IPS-20b (cell line): ENCODE results near the gene ALX3.
"Not testable (repeated sequence)": the region's sequence is repeated elsewhere in the genome, so short reads cannot be mapped to it uniquely, and the experiment has no call there.

ENCODE experiments used
- H3K27ac ChIP-seq: one replicate; pipeline ENCODE4 v1.5.1; 2013; ENCODE audit warnings: low read length
- H3K27me3 ChIP-seq: 2 replicates; pipeline ENCODE4 v1.6.1; 2013; ENCODE audit warnings: mild to moderate bottlenecking, low read length, inconsistent platforms; ENCODE audit not compliant: insufficient read depth
- H3K36me3 ChIP-seq: 2 replicates; pipeline ENCODE4 v1.6.1; 2013; ENCODE audit warnings: low read depth, mild to moderate bottlenecking, inconsistent platforms, low read length, moderate library complexity; ENCODE audit not compliant: insufficient read depth
- H3K4me1 ChIP-seq: 2 replicates; pipeline ENCODE4 v1.6.1; 2013; ENCODE audit warnings: mild to moderate bottlenecking, control low read depth, inconsistent platforms, low read length, moderate library complexity; ENCODE audit not compliant: insufficient read depth
- H3K4me3 ChIP-seq: 2 replicates; pipeline ENCODE4 v1.5.1; 2013; ENCODE audit warnings: mild to moderate bottlenecking, low read length, inconsistent platforms
- H3K9ac ChIP-seq: 2 replicates; pipeline ENCODE4 v1.6.1; 2013; ENCODE audit warnings: low read depth, mild to moderate bottlenecking, inconsistent platforms, low read length, moderate library complexity
- H3K9me3 ChIP-seq: 2 replicates; pipeline ENCODE4 v1.6.1; 2013; ENCODE audit warnings: mild to moderate bottlenecking, low read depth, low read length, inconsistent platforms; ENCODE audit not compliant: insufficient read depth

ALX3 gene

DNA sequence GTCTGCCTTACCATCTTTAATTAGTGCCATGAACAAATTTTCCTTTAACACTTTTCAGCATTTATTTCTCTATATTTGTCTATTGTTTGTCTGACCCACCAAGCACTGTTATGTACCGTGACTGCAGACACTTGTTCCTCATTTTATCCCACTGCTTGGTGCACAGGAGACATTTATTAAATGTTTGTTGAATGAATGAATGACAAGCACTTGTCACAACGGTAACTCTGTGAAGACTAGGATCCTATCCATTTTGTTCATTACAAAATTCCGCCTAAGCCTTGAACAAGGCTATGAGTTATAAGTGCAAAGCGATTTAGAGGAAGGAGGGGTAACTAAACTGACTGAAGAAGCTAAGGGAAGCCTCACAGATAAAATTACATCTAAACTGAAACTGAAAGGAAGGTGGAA is 36.4 kb downstream of the ALX3 start:
- peaks cover 20% of the 10 kb centered on the region for H3K36me3 ChIP-seq
- H3K4me3 ChIP-seq = peak overlapping the region; percentile 79
- no peaks in the 10 kb centered on the region for H3K27me3 ChIP-seq
- no peaks in the 10 kb centered on the region for H3K9me3 ChIP-seq
- peaks cover 12% of the 10 kb centered on the region; the same call in 1 of the 2 replicates for H3K4me1 ChIP-seq
- peak overlapping the region; percentile 91; the same call in 1 of the 2 replicates for H3K9ac ChIP-seq
- peak overlapping the region; percentile 35 for H3K27ac ChIP-seq

DNA sequence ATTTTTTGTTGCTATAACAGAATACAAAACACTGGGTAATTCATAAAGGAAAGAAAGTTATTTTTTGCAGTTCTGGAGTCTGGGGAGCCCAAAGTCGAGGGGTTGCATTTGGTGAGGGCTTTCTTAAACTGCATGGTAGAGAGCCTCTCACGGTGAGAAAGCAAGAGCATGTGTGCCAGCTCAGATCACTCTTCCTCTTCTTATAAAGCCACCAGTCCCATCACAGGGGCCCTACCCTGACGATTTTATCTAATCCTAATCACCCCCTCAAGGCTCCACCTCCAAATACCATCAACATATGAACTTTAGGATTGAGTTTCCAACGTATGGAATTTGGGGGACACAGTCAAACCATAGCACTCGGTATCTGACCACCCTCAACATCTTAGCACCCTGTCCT is 37.1 kb downstream of the ALX3 start:
- H3K9me3 ChIP-seq = no peaks in the 10 kb centered on the region
- no peak overlapping the region for H3K4me3 ChIP-seq
- H3K4me1 ChIP-seq = peaks cover 12% of the 10 kb centered on the region; the same call in 1 of the 2 replicates
- H3K27ac ChIP-seq = no peak overlapping the region
- no peaks in the 10 kb centered on the region for H3K27me3 ChIP-seq
- H3K9ac ChIP-seq = no peak overlapping the region
- H3K36me3 ChIP-seq = peaks cover 14% of the 10 kb centered on the region

DNA sequence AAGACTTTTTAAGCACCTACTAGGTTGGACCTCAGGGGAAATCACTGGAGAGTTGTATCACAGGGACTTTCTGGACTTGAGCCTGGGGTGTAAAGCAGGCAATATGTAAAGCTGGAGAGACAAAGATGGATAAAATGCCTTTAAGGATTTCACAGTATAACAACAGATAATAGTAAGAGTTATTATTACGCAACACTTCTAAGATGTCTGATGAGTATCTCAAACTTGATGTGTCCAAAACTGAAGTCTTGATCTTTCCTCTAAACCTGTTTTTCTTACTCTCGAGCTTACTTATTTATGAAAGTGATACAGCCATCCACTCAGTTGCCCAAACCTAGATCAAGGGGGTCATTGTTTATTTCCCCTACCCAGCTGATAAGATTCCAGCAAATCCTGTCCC is 38.1 kb downstream of the ALX3 start:
- Histone ChIP-seq H3K4me1 (peaks cover 12% of the 10 kb centered on the region; the same call in 1 of the 2 replicates), H3K4me3 (no peak overlapping the region), H3K36me3 (peaks cover 4% of the 10 kb centered on the region), H3K9me3 (no peaks in the 10 kb centered on the region), H3K9ac (no peak overlapping the region), H3K27me3 (no peaks in the 10 kb centered on the region), H3K27ac (no peak overlapping the region)

DNA sequence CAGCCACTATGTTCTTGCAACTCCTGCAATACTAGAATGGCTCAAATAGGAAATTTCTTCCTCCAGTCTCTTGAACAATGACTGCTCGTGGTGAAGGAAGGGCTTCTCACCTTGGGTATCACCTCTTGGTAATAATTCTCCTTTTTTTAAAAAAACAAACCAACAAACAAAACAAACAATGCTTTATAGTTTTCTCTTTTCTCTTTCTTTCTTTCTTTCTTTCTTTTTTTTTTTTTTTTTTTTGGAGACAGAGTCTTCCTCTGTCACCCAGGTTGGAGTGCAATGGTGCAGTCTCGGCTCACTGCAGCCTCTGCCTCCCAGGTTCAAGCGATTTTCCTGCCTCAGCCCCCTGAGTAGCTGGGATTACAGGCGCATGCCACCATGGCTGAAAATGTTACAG is 39.8 kb downstream of the ALX3 start:
- H3K4me3 ChIP-seq = peak overlapping the region; percentile 32; the same call in 1 of the 2 replicates
- H3K9me3 ChIP-seq, H3K9ac ChIP-seq, H3K27ac ChIP-seq, H3K36me3 ChIP-seq, H3K27me3 ChIP-seq: not testable (repeated sequence)
- peaks cover 11% of the 10 kb centered on the region; the same call in 1 of the 2 replicates for H3K4me1 ChIP-seq

DNA sequence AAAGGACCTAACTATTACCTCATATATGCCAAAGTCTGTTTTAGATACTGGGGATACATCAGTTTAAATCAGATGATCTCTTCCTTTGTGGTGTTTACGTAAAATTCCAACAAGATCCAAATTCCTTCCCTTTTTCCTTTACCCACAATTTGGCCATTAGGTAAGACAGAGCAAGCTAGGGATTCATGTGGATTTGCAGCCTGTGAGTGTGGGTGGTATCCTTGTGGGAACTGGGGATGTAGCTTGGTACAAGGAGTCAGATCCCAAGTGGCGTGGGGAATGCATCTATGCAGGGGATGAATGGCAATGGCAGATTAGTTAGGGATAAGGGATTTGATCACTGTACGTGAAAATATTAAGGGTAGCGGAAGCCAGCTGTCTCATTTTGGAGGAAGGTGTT is 45.9 kb downstream of the ALX3 start:
- Histone ChIP-seq H3K4me1 (no peaks in the 10 kb centered on the region), H3K27ac (no peak overlapping the region), H3K9me3 (no peaks in the 10 kb centered on the region), H3K4me3 (no peak overlapping the region), H3K9ac (no peak overlapping the region), H3K36me3 (peaks cover 55% of the 10 kb centered on the region), H3K27me3 (no peaks in the 10 kb centered on the region)

DNA sequence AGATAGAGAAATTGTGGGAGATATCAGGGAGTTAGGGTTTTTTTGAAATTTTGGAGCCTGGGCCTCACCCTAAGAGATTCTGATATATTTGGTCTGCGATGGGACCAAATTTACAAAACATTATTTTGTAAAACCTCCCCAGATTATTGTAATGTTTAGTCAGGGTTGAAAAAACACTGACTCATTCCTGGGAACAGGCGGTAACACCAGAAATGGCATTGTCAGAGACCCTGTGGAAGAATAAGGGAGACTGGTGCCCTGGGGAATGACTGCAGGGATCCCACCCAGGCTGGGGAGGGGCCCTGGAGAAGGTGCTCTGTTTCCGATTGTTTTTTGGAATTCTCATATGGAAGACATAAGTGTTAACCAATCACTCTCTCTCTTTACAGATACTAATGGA is 49.2 kb downstream of the ALX3 start:
- no peak overlapping the region for H3K9ac ChIP-seq
- no peak overlapping the region for H3K27ac ChIP-seq
- peaks cover 89% of the 10 kb centered on the region for H3K36me3 ChIP-seq
- no peak overlapping the region for H3K4me3 ChIP-seq
- no peaks in the 10 kb centered on the region for H3K4me1 ChIP-seq
- H3K9me3 ChIP-seq = no peaks in the 10 kb centered on the region
- H3K27me3 ChIP-seq = no peaks in the 10 kb centered on the region

DNA sequence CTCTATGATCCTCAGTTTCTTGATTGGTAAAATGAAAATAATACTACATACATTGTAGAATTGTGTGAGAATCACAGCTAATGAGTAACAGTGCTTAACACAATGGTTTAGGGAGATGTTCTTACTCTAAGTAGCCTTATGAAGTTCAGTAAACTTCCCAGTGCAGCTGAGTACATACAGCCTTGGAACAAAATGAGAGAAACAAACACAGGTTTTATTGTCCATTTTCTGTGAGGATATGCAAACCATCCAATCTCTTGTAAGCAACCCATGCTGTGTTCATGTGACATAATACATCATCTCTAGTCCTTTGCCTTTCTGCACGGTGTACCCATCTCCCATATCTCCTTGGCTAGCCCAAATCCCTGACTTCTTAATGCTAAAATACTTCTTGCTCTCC is 50.7 kb downstream of the ALX3 start:
- Histone ChIP-seq H3K9ac (no peak overlapping the region), H3K4me1 (no peaks in the 10 kb centered on the region), H3K4me3 (no peak overlapping the region), H3K27ac (no peak overlapping the region), H3K27me3 (no peaks in the 10 kb centered on the region), H3K9me3 (no peaks in the 10 kb centered on the region), H3K36me3 (peaks cover 99% of the 10 kb centered on the region)

DNA sequence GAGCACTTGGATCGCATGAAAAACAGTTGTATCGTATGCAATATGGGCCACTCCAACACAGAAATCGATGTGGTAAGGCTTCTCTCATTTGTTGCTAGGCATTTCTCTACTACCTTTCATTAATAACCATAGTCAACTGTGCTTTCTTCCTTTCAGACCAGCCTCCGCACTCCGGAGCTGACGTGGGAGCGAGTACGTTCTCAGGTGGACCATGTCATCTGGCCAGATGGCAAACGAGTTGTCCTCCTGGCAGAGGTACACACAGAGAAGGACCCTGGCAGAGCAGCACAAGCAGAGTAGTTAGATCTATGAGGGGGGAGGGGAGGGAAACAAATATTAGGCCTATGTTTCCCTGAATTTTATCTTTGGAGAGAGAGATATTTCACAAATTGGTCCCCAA is 52.1 kb downstream of the ALX3 start:
- H3K36me3 ChIP-seq = peaks cover 96% of the 10 kb centered on the region
- H3K27ac ChIP-seq = no peak overlapping the region
- no peak overlapping the region for H3K4me3 ChIP-seq

DNA sequence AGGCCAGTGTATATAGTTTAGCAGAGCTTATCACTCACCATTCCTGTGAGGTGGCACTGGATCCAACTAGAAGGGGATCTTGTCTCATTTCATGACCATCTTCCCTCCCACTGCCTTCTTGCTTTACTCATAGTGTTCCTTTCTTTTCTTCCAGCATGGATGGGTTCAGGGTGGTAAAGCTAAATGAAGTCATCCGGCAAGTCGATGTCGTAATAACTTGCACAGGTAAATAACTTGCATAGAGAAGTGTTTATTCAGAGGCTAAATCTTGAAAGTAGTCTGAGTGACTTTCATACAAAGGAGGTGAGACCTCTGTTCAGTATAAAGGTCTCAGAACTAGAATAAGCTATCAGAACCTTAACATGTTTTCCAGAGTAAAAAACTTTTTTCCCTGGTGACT is 52.7 kb downstream of the ALX3 start:
- no peak overlapping the region for H3K27ac ChIP-seq
- H3K9ac ChIP-seq = no peak overlapping the region
- H3K9me3 ChIP-seq = no peaks in the 10 kb centered on the region
- H3K4me3 ChIP-seq = no peak overlapping the region
- no peaks in the 10 kb centered on the region for H3K4me1 ChIP-seq
- no peaks in the 10 kb centered on the region for H3K27me3 ChIP-seq
- H3K36me3 ChIP-seq = peaks cover 95% of the 10 kb centered on the region

More for the DNA sequence above, 52.1 kb downstream of the ALX3 start:
- no peak overlapping the region for H3K9ac ChIP-seq
- no peaks in the 10 kb centered on the region for H3K4me1 ChIP-seq
- no peaks in the 10 kb centered on the region for H3K9me3 ChIP-seq
- no peaks in the 10 kb centered on the region for H3K27me3 ChIP-seq

DNA sequence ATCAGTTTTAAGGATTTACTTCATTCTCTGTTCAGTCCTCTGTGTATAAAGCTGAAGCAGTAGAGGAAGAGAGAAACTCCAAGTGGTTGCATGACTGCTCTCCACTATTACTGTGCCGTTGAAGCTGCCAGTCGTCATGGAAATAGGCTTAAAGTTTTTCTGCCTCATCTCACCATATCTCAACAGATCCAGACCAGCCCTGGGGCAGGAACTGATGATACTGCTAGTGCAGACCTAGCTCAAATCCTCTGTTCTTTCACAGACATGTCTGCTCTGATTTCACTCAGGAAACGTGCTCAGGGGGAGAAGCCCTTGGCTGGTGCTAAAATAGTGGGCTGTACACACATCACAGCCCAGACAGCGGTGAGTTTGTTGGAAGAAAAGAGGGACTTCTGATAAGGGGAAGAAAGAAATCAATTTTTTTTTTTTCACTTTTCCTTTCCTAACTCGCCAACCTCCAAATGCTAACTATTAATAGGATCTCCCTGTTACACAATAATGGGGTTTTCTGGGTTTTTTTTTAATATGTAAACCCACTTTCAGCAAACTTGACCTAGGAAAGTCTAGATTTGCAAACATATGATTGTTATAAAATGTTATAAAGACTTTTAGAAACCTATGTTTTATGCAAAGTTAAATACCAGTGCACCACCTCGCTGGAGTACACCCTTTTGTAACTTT is 58.2 kb downstream of the ALX3 start:
- H3K4me3 ChIP-seq = no peak overlapping the region

DNA sequence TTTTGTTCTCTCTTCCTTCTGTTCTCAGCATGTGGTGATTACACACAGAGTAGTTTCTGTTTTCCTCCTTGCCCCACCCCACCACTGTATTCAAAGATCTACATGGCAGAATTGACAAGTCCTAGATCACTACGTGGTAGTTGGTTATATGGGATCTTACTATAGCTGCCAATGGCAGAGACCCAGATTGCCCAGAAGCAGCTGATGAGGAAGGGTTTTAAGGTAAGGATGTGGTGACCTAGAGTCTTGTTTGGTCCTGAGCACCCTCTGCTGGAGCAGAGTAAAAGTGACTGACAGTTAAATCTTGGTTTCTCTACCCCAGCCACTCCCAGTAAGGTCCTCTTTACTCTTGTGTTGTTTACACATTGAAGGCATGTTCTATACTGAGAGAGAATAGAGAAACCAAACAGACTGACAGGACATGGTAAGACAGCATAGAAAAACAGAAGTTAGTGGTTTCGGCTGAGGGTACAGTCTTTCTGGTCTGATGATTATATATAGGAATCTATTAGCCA is 58.9 kb downstream of the ALX3 start:
- H3K9me3 ChIP-seq = no peaks in the 10 kb centered on the region
- no peak overlapping the region for H3K4me3 ChIP-seq
- peaks cover 12% of the 10 kb centered on the region for H3K4me1 ChIP-seq
- H3K9ac ChIP-seq = no peak overlapping the region
- H3K27ac ChIP-seq = no peak overlapping the region
- peaks cover 75% of the 10 kb centered on the region for H3K36me3 ChIP-seq
- H3K27me3 ChIP-seq = no peaks in the 10 kb centered on the region

More for the DNA sequence above, 58.2 kb downstream of the ALX3 start:
- Histone ChIP-seq H3K4me1 (peaks cover 5% of the 10 kb centered on the region; the same call in 1 of the 2 replicates), H3K27me3 (no peaks in the 10 kb centered on the region), H3K9ac (no peak overlapping the region), H3K36me3 (peaks cover 82% of the 10 kb centered on the region), H3K27ac (no peak overlapping the region), H3K9me3 (no peaks in the 10 kb centered on the region)
